Measurements from ENCODE around the gene TET3. TPM values are rescaled to one million over a fixed set of nuclear protein-coding genes. Genes with fewer than 3 reads are reported as not detected.

TET3 gene
- total RNA-seq, 2 experiments from 2014 or later: 14.4 to 15.2 TPM

DNA sequence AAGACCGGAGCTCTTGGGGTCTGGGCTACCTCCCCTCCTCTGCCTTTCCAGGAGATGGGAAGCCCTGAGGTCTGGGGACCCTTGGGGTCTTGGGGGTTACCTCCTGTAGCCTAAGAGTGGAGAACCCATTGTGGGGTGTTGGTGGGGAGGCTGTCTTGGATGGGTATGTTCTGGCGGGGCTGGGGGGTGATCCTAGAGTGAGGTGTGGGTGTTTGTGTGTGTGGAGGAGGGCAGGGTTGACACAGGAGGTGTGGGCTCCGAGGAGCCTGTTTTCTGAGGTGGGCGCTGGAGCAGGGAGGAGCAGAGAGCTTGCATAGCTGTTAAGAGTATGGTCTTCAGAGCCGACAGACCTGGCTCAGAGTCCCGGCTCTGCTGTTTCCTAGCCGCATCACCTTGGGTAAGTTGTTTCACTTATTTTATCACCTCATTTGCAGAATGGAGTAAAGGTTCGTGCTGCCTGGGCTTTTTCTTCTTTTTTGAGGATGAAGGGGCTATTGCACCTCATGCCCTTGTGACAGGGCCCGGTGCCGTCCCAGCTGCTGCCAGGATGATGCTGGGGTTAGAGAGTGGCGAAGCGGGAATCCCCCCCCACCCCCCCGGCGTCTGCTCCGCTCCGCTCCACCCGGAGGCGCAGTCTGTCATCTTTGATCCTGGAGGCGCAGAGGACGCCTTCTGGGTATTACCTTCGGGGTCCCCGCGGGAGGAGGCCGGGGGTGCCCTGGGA lies 17.2 kb downstream of the TET3 start:
- CTCF ChIA-PET: interaction anchor here (0.6 to 2.5 kb wide), 11 partner anchors 10 to 178 kb away, joined by 3 to 18 read pairs (median 4); no protein-coding TSS in a partner anchor
- Mint-ChIP-seq H3K9me3 (no peaks in the 10 kb centered on the region), H3K36me3 (ENCODE audit: low read depth) (peaks cover 7% of the 10 kb centered on the region), H3K27me3 (ENCODE audit: low read depth) (no peaks in the 10 kb centered on the region), H3K27ac (peak overlapping the region; percentile 86), H3K4me1 (ENCODE audit: low read depth) (peaks cover 85% of the 10 kb centered on the region), H3K4me3 (peak overlapping the region; percentile 71)
- peak; percentile 84 for DNase-seq
- intact Hi-C loops (cut with micrococcal nuclease): loop anchor here (1.0 to 5.0 kb wide), 12 partner anchors 9 to 265 kb away; partner anchors contain the start of genes BOLA3, DGUOK, STAMBP and TPRKB

DNA sequence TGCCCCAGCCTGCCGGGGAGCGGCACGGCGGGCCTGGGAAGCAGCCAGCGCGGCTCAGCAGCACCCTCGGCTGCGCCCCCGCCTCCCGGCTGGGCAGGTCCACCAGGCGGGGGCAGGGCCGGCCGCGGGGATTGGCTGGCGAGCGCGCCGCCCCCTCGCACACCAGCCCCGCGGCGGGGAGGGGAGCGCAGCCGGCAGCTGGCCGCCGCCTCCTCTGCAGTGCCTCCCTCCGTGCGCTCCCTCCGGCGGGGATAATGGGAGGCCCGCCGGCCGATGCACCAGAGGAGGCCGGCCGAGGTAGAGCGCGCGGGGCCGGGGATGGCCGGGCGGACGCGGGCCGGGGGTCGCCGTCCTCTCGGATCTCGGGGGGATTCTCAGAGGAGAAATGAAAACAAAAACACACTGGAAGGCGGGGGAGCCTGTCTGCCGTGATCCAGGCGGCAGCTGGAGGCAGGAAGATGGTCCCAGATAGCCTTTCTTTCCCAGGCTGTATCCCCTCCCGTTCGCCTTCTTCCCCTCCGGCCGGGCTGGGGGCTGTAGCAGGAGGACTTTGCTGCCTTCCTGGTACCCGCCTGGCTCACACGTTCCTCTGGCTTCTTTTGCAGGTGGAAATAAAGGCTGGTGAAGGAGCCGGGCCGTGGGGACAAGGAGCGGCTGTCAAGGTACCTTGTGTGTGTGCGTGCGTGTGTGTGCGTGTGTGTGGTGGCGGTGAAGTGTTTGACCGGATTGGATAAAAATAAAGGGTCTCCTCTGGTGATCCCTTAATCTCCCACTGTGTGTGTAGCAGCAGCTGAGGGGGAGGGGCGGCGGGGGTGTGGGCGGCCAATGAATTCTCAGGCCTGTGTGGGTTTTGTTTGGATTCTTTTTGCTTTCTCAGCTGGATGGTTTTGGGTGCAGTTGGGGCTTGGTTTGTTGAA lies 18.1 kb downstream of the TET3 start:
- no peaks in the 10 kb centered on the region for H3K27me3 Mint-ChIP-seq (ENCODE audit: low read depth)

DNA sequence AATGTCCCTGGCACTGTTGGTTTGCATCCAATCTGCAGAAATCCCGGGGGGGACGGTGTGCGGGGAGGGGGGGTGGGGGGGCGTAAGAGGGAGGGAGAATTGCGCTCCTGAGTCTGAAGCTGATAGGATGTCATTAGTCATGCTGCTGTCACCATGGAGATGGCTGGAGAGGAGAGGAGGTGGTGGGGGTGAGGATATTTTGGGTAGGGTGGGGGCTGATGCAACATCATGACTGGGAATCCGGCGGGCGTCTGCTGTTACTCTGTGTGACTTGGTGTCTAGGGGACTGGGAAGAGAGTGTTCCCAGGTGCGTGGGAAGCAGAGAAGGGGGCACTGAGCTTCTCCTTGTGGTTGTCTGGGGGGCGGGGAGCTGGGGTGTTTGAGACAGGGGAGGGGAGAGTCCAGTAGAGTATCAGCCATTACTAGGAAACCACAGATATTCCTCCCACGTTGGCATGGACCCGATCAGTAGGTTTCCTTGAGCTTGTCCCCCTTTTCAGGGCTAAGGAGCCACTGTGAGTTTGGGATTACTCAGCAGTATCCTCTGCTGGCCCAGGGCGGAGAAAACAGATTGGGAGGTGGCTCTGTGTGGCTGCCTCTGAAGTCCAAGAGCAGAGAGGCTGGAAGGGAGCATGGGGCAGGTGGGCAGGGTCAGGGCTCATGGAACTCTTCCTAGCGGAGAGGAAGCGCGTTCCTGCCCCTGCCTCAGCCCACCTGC lies 18.9 kb downstream of the TET3 start:
- intact Hi-C loops (cut with micrococcal nuclease): loop anchor here (5.0 kb wide), 1 partner anchor 104 kb away; no protein-coding TSS in a partner anchor
- no peak overlapping the region for H3K27ac Mint-ChIP-seq
- H3K36me3 Mint-ChIP-seq (ENCODE audit: low read depth): peaks cover 5% of the 10 kb centered on the region
- CTCF ChIA-PET: interaction anchor here (0.6 to 2.0 kb wide), 3 partner anchors 17 to 143 kb away, joined by 3 to 6 read pairs (median 3); no protein-coding TSS in a partner anchor
- H3K27me3 Mint-ChIP-seq (ENCODE audit: low read depth): no peaks in the 10 kb centered on the region
- H3K4me1 Mint-ChIP-seq (ENCODE audit: low read depth): peaks cover 78% of the 10 kb centered on the region
- H3K4me3 Mint-ChIP-seq: peak overlapping the region; percentile 67
- no peaks in the 10 kb centered on the region for H3K9me3 Mint-ChIP-seq
- no peak for DNase-seq

More for the DNA sequence above, 18.1 kb downstream of the TET3 start:
- CTCF ChIA-PET: interaction anchor here (1.1 to 2.0 kb wide), 2 partner anchors 32 to 144 kb away, joined by 3 to 6 read pairs; no protein-coding TSS in a partner anchor
- peak overlapping the region; percentile 69 for H3K27ac Mint-ChIP-seq
- H3K4me3 Mint-ChIP-seq: peak overlapping the region; percentile 67
- DNase-seq: peak; percentile 39
- peaks cover 83% of the 10 kb centered on the region for H3K4me1 Mint-ChIP-seq (ENCODE audit: low read depth)
- peaks cover 5% of the 10 kb centered on the region for H3K36me3 Mint-ChIP-seq (ENCODE audit: low read depth)
- no peaks in the 10 kb centered on the region for H3K9me3 Mint-ChIP-seq
- intact Hi-C loops (cut with micrococcal nuclease): loop anchor here (1.0 to 5.0 kb wide), 10 partner anchors 15 to 265 kb away; partner anchors contain the start of genes BOLA3, DGUOK, STAMBP and TPRKB

DNA sequence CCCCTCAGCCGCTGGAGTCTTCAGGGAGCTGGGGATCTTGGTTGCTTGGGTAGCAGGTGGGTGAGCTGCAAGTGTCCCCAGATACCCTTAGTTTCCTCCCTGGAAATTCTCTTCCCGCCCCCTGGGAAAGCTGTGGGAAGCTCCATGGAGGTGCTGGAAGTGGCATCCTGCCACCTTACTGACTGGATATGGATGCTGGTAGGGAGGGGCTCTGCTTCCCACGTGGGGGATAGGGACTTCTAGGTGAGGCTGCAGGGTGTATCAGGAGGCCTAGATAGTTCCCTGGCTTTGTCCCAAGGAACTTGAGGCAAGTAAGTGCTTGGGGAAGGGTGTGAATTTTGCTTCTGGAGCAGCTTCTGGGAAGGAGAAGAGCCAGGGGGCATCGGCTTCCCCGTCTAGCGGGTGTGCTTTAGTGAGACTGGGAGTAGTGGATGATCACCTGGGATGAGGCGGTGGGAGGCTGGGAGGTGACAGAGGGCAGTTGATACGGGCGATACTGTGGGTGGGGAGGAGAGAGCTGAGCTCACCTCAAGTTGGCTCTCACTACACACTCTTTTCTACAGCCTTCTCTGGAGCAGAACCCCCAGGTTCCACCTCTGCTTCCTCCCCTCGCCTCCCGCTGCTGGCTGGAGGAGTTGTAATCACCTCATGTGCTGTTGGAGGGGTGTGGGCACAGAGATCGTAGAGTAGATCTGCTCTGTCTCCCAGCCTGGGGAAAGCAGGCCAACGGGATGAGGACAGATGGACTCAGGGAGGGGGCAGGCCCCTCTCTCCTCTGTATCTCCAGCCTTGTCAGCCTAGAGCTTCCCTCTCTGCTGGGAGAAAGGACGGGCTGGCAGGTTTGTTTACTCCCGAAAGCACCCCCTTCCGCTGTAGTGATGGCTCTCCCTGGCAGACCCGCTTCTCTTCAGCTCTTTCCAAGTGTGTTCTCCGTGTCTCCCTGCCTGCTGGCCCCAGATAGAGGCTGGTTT lies 19.8 kb downstream of the TET3 start:
- Mint-ChIP-seq H3K9me3 (no peaks in the 10 kb centered on the region), H3K4me1 (ENCODE audit: low read depth) (peaks cover 72% of the 10 kb centered on the region), H3K27me3 (ENCODE audit: low read depth) (no peaks in the 10 kb centered on the region), H3K36me3 (ENCODE audit: low read depth) (peaks cover 5% of the 10 kb centered on the region), H3K27ac (peak overlapping the region; percentile 33), H3K4me3 (peak overlapping the region; percentile 41)
- CTCF ChIA-PET: interaction anchor here (0.6 to 0.9 kb wide), 3 partner anchors 18 to 121 kb away, joined by 3 read pairs; no protein-coding TSS in a partner anchor
- intact Hi-C loops (cut with micrococcal nuclease): loop anchor here (5.0 kb wide), 1 partner anchor 103 kb away; no protein-coding TSS in a partner anchor
- no peak for DNase-seq

DNA sequence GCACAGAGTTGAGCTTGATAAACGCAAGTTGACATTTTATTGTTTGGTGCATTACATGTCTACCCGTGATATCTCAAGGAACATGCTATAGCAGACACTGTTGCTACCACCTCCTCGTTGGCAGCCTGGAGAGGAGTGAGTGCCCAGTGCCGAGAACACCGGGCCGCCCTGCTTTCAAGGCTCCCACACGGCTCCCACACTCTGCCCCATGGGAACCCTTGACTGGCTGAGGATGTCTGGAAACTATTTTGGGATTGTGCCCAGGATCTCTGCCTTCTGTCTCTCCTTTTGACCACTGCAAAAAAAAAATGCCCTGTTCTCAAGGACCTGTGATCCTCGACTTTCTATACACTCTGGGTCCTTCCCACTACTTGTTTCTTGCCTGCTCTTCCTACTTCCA lies 21.1 kb downstream of the TET3 start:
- no peak for DNase-seq
- H3K36me3 Mint-ChIP-seq (ENCODE audit: low read depth): peaks cover 7% of the 10 kb centered on the region
- intact Hi-C loops (cut with micrococcal nuclease): no loop called here
- CTCF ChIA-PET: interaction anchor here (0.6 kb wide), 2 partner anchors 67 to 154 kb away, joined by 3 to 5 read pairs; no protein-coding TSS in a partner anchor
- no peaks in the 10 kb centered on the region for H3K9me3 Mint-ChIP-seq
- H3K27ac Mint-ChIP-seq: no peak overlapping the region
- H3K4me3 Mint-ChIP-seq: no peak overlapping the region
- H3K27me3 Mint-ChIP-seq (ENCODE audit: low read depth): no peaks in the 10 kb centered on the region
- H3K4me1 Mint-ChIP-seq (ENCODE audit: low read depth): peaks cover 64% of the 10 kb centered on the region

DNA sequence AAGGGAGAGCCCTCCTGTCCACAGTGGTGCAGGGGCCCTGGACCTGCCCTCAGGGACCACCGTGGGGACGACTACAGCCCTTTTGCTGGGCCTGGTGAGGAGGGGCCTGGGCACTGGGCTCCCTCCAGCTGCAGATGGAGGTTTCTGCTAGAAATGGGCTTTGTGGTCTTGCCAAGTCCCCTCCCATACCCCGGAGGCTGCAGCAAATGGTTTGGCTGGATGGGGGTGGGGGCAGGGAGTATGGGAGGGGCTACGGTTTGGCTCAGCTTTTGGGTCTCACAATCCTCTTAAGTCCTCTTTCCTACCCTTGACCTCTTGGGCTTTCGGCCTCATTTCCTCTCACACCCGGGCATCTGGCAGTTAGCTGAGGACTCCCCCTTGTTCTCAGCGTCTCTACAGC lies 21.7 kb downstream of the TET3 start:
- Mint-ChIP-seq H3K27me3 (ENCODE audit: low read depth) (no peaks in the 10 kb centered on the region), H3K36me3 (ENCODE audit: low read depth) (peaks cover 7% of the 10 kb centered on the region), H3K27ac (peak overlapping the region; percentile 24), H3K4me1 (ENCODE audit: low read depth) (peaks cover 57% of the 10 kb centered on the region), H3K9me3 (no peaks in the 10 kb centered on the region), H3K4me3 (no peak overlapping the region)
- CTCF ChIA-PET: interaction anchor here (0.6 to 0.7 kb wide), 4 partner anchors 9 to 155 kb away, joined by 3 to 5 read pairs (median 3); no protein-coding TSS in a partner anchor
- intact Hi-C loops (cut with micrococcal nuclease): no loop called here
- no peak for DNase-seq

DNA sequence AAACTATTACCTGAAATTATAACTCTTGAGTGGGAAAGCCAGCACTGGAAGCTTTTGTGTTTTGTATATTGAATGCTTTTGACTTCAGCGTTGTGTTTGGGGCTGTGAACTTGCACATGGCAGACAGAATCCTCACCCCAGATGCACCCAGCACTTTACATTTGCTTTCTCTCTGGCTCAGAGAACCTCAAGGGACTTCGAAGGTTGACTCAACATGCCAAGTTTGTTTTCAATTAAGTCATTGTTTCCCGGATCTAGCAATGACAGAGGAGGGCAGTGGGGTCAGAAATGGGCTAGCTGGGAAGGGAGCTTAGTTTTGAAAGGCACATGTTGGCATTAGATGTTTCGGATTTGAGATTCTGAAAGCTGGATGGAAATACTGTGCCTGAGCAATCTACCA lies 22.4 kb downstream of the TET3 start:
- peaks cover 54% of the 10 kb centered on the region for H3K4me1 Mint-ChIP-seq (ENCODE audit: low read depth)
- H3K36me3 Mint-ChIP-seq (ENCODE audit: low read depth): peaks cover 7% of the 10 kb centered on the region
- DNase-seq: no peak
- CTCF ChIA-PET: interaction anchor here (0.7 kb wide), 1 partner anchor 10 kb away, joined by 3 read pairs; no protein-coding TSS in a partner anchor
- intact Hi-C loops (cut with micrococcal nuclease): no loop called here
- no peak overlapping the region for H3K4me3 Mint-ChIP-seq
- H3K27me3 Mint-ChIP-seq (ENCODE audit: low read depth): no peaks in the 10 kb centered on the region
- H3K9me3 Mint-ChIP-seq: no peaks in the 10 kb centered on the region
- H3K27ac Mint-ChIP-seq: no peak overlapping the region

DNA sequence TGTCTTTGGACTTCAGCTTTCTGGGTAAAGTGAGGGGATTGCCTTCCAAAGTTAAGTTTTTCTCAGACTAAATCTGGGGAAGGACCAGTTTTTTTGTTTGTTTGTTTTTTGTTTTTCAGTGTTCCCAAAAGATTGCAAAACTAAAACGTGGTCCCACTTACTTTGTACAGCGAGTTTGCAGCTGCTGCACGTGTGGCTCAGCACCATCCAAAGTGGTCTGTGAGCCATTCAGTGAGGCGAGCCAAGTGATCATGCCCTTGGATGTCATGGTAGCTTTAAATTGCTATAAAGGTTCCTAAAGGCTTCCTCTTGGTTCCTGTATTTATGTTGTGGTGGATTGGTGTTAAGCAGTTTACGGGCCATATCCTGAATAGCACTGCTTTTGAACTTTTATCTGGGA lies 23.0 kb downstream of the TET3 start:
- no peak overlapping the region for H3K27ac Mint-ChIP-seq
- CTCF ChIA-PET: interaction anchor here (0.8 kb wide), 1 partner anchor 20 kb away, joined by 5 read pairs; no protein-coding TSS in a partner anchor
- H3K4me1 Mint-ChIP-seq (ENCODE audit: low read depth): peaks cover 60% of the 10 kb centered on the region
- H3K9me3 Mint-ChIP-seq: no peaks in the 10 kb centered on the region
- H3K27me3 Mint-ChIP-seq (ENCODE audit: low read depth): no peaks in the 10 kb centered on the region
- intact Hi-C loops (cut with micrococcal nuclease): no loop called here
- H3K36me3 Mint-ChIP-seq (ENCODE audit: low read depth): peaks cover 10% of the 10 kb centered on the region
- no peak for DNase-seq
- H3K4me3 Mint-ChIP-seq: no peak overlapping the region

DNA sequence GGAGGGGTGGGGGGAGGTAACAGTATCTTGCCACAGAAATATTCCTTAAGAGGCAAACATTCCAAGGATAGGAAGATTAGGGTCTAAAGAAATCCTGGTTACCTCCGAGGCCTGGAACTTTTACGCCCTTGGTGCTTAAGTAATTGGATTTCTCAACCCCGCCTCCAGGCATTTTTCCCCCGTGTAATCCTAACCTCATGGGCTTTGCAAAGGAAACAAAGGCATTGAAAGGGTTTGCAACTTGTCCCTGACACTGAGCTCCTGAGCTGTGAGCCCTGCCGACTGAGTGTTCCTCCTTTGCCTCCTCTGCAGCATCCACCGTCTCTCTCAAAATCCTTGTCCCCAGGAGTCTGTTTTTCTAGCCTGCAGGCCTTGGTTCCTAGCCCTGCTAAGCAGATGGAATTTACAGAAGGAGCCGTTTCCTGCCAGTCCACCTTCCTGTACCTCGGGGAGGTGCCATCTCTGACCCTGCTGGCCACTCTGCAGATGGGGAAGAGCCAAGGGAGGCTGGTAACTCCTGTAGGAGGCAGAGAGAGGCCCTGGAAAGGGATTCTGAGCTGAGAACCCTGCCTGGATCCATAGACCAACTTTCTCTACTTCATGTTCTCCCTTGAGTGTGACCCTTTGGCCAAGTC lies 24.2 kb downstream of the TET3 start:
- peaks cover 9% of the 10 kb centered on the region for H3K36me3 Mint-ChIP-seq (ENCODE audit: low read depth)
- H3K27me3 Mint-ChIP-seq (ENCODE audit: low read depth): no peaks in the 10 kb centered on the region
- intact Hi-C loops (cut with micrococcal nuclease): no loop called here
- H3K4me3 Mint-ChIP-seq: no peak overlapping the region
- DNase-seq: no peak
- CTCF ChIA-PET: no interaction called here
- peaks cover 52% of the 10 kb centered on the region for H3K4me1 Mint-ChIP-seq (ENCODE audit: low read depth)
- H3K27ac Mint-ChIP-seq: no peak overlapping the region
- no peaks in the 10 kb centered on the region for H3K9me3 Mint-ChIP-seq

DNA sequence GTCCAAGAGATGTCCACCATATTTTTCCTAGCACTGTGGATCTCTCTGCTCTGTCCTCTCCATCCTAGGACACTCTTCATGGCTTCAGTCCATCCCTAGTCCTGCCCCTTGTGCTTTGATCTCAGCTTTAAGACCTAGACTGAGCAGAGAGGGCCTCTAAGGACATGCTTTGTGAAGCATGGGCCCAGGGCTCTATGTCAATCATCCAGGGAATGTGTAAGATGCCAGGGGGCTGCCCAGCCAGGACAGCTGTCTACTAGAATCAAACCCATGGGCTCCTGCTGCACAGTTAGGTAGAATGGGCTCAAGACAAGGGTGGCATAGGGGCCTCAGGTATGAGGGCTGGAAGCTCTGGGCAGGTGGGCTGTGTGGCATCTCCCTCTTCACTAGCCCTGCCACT lies 24.9 kb downstream of the TET3 start:
- no peak for DNase-seq
- Mint-ChIP-seq H3K27me3 (ENCODE audit: low read depth) (no peaks in the 10 kb centered on the region), H3K36me3 (ENCODE audit: low read depth) (peaks cover 9% of the 10 kb centered on the region), H3K4me3 (no peak overlapping the region), H3K9me3 (no peaks in the 10 kb centered on the region), H3K27ac (no peak overlapping the region), H3K4me1 (ENCODE audit: low read depth) (peaks cover 46% of the 10 kb centered on the region)
- CTCF ChIA-PET: no interaction called here
- intact Hi-C loops (cut with micrococcal nuclease): no loop called here
